Measurements from ENCODE around the gene SYCP2L. TPM values are rescaled to one million over a fixed set of nuclear protein-coding genes. Genes with fewer than 3 reads are reported as not detected.

SYCP2L gene
- total and polyA plus RNA-seq, 2 of the 8 experiments (the other 6 are each of a cell fraction or from before 2014, with no cell fraction given) = 1.7 to 4.2 TPM

GRCh38 chr6:10884245-10884972, 2.4 kb upstream of the SYCP2L start (continued):
- TF ChIP-seq CHD7 (IDR thresholded peaks at IDR 0.05; ENCODE audit: insufficient replicate concordance, low read length) = no peak
- 0 out of 2 replicates have a peak, but pooled peaks have one; percentile 10 for TF ChIP-seq SP1 (IDR thresholded peaks at IDR 0.05; ENCODE audit: low read depth, low read length)
- TF ChIP-seq KDM1A (IDR thresholded peaks at IDR 0.05; ENCODE audit: borderline replicate concordance, low read length) = peak; percentile 50; the same call in 1 of the 2 replicates
